GM10266 (cell line): Measurements from ENCODE around the gene SLC7A4.

ENCODE experiments used
- DNase-seq: peaks from one replicate; pipeline ENCODE4 v3.0.0; 2012; ENCODE audit errors: extremely low spot score
- CTCF ChIP-seq: IDR thresholded peaks from 2 replicates; pipeline ENCODE4 v1.5.1; 2012; ENCODE audit warnings: mild to moderate bottlenecking, low read depth; ENCODE audit not compliant: control insufficient read depth, insufficient read depth; ENCODE audit errors: missing control alignments

Gene SLC7A4

GRCh38 chr22:21016644-21017420 is 15.5 kb downstream of the SLC7A4 start:
- no peak for DNase-seq
- TF ChIP-seq CTCF = no peak

- no peak for TF ChIP-seq CTCF
- DNase-seq = no peak
Measured at GRCh38 chr22:21015466-21016006, 16.8 kb downstream of the SLC7A4 start.

- DNase-seq = no peak
- no peak for TF ChIP-seq CTCF
Measured at GRCh38 chr22:21014726-21015465, 17.5 kb downstream of the SLC7A4 start, which contains the start of gene P2RX6. Gene P2RX6, plus strand, starts transcription at chr22:21015165. Its CDS starts 10 bp downstream, at chr22:21015175.

GRCh38 chr22:21014202-21014725 is 18.1 kb downstream of the SLC7A4 start:
- no peak for TF ChIP-seq CTCF
- DNase-seq = peak; percentile 91

GRCh38 chr22:21013657-21014201 is 18.6 kb downstream of the SLC7A4 start:
- no peak for TF ChIP-seq CTCF
- DNase-seq = no peak

GRCh38 chr22:21012446-21013407 is 19.6 kb downstream of the SLC7A4 start:
- TF ChIP-seq CTCF = no peak
- no peak for DNase-seq
